HUES6 (cell line): ENCODE data around the gene PMEL.
"Not testable (repeated sequence)": the region's sequence is repeated elsewhere in the genome, so short reads cannot be mapped to it uniquely, and the experiment has no call there.

Experiments used
- H3K27ac ChIP-seq: 2 replicates; pipeline ENCODE4 v1.7.0; 2013; ENCODE audit warnings: low read depth, mild to moderate bottlenecking, low read length, inconsistent platforms
- H3K27me3 ChIP-seq: 2 replicates; pipeline ENCODE4 v1.6.1; 2013; ENCODE audit warnings: low read length; ENCODE audit not compliant: control insufficient read depth, insufficient read depth
- H3K36me3 ChIP-seq: 2 replicates; pipeline ENCODE4 v1.6.1; 2013; ENCODE audit warnings: low read length; ENCODE audit not compliant: control insufficient read depth, insufficient read depth
- H3K4me1 ChIP-seq: 2 replicates; pipeline ENCODE4 v1.6.1; 2013; ENCODE audit warnings: low read length; ENCODE audit not compliant: control insufficient read depth, insufficient read depth
- H3K4me3 ChIP-seq: 2 replicates; pipeline ENCODE4 v1.5.1; 2013; ENCODE audit warnings: low read depth, low read length
- H3K9ac ChIP-seq: one replicate; pipeline ENCODE4 v1.6.1; 2013; ENCODE audit warnings: mild to moderate bottlenecking, low read length
- H3K9me3 ChIP-seq: 2 replicates; pipeline ENCODE4 v1.6.1; 2013; ENCODE audit warnings: low read depth, low read length; ENCODE audit not compliant: control insufficient read depth, insufficient read depth

PMEL gene

DNA sequence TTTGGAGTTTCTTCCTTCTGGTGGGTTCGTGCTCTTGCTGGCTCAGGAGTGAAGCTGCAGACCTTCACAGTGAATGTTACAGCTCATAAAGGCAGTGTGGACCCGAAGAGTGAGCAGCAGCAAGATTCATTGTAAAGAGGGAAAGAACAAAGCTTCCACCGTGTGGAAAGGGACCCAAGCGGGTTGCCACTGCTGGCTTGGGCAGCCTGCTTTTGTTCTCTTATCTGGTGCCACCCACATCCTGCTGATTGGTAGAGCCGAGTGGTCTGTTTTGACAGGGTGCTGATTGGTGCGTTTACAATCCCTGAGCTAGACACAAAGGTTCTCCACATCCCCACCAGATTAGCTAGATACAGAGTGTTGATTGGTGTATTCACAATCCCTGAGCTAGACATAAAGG lies 33.7 kb upstream of the PMEL start:
- not testable (repeated sequence) for H3K4me3 ChIP-seq, H3K27ac ChIP-seq, H3K4me1 ChIP-seq, H3K9me3 ChIP-seq, H3K27me3 ChIP-seq, H3K9ac ChIP-seq
- peaks cover 35% of the 10 kb centered on the region for H3K36me3 ChIP-seq

- H3K27ac ChIP-seq, result no peak overlapping the region
These were observed 31.7 kb upstream of the PMEL start for GRCh38 chr12:55997535-55997859.

GRCh38 chr12:55996715-55997534 lies 31.1 kb upstream of the PMEL start, which contains the start of gene SUOX:
TSS of gene SUOX (plus strand) at chr12:55997276. CDS start at chr12:56002222, 4,946 bp downstream.
- Histone ChIP-seq H3K27ac (no peak within 1 kb of the TSS), H3K4me3 (peak within 1 kb of the TSS; percentile 94), H3K9me3 (no peaks in the 10 kb centered on the region), H3K27me3 (no peaks in the 10 kb centered on the region), H3K4me1 (peaks cover 4% of the 10 kb centered on the region; the same call in 1 of the 2 replicates), H3K9ac (peak within 1 kb of the TSS; percentile 89), H3K36me3 (peaks cover 34% of the 10 kb centered on the region)

More at GRCh38 chr12:55997535-55997859, 31.7 kb upstream of the PMEL start:
- H3K27me3 ChIP-seq, result no peaks in the 10 kb centered on the region
- peaks cover 34% of the 10 kb centered on the region for H3K36me3 ChIP-seq
- H3K4me3 ChIP-seq, result peak overlapping the region; percentile 94
- peaks cover 4% of the 10 kb centered on the region; the same call in 1 of the 2 replicates for H3K4me1 ChIP-seq
- H3K9me3 ChIP-seq, result no peaks in the 10 kb centered on the region
- peak overlapping the region; percentile 89 for H3K9ac ChIP-seq

GRCh38 chr12:55996201-55996714 lies 30.4 kb upstream of the PMEL start:
- Histone ChIP-seq H3K4me1 (peaks cover 4% of the 10 kb centered on the region; the same call in 1 of the 2 replicates), H3K27me3 (no peaks in the 10 kb centered on the region), H3K36me3 (peaks cover 38% of the 10 kb centered on the region), H3K9me3 (no peaks in the 10 kb centered on the region), H3K27ac (no peak overlapping the region), H3K9ac (no peak overlapping the region), H3K4me3 (peak overlapping the region; percentile 94)

GRCh38 chr12:55995366-55995765 lies 29.5 kb upstream of the PMEL start:
- H3K4me1 ChIP-seq, result peaks cover 4% of the 10 kb centered on the region; the same call in 1 of the 2 replicates
- no peak overlapping the region for H3K27ac ChIP-seq
- H3K27me3 ChIP-seq, result no peaks in the 10 kb centered on the region
- H3K9me3 ChIP-seq, result no peaks in the 10 kb centered on the region
- H3K4me3 ChIP-seq, result no peak overlapping the region
- peaks cover 47% of the 10 kb centered on the region for H3K36me3 ChIP-seq
- no peak overlapping the region for H3K9ac ChIP-seq

DNA sequence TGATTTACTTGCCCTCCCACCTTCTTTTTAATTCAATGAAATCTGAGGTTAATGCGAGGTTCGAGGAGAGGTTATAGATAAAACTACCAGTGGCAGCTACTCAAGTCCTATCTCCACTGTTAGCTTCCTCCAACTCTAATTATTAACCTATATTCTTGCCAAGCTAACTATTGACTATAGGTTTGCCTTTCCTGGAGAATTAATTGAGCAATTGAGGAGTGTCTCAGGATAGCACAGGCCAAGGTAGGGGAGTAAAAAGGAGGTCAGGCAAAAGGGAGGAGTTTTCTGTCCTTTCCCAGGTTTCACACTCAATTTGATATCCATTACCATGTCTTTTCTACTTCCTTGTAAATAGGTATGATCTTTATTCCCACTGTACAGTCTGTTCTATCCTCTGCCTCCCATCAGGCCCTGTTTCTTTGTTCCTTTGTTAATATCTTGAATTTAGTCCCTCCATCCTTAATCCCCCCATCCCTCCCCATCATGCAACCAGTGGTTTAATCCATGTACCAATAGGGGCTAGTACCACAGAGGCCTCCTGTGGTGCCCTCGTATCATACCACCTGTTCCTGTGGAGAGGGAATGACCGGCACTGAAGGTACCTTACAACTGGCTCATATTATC lies 27.5 kb upstream of the PMEL start:
- Histone ChIP-seq H3K36me3 (peaks cover 65% of the 10 kb centered on the region), H3K27me3 (no peaks in the 10 kb centered on the region), H3K9ac (no peak overlapping the region), H3K27ac (no peak overlapping the region), H3K4me1 (peaks cover 4% of the 10 kb centered on the region; the same call in 1 of the 2 replicates), H3K9me3 (no peaks in the 10 kb centered on the region), H3K4me3 (no peak overlapping the region)

DNA sequence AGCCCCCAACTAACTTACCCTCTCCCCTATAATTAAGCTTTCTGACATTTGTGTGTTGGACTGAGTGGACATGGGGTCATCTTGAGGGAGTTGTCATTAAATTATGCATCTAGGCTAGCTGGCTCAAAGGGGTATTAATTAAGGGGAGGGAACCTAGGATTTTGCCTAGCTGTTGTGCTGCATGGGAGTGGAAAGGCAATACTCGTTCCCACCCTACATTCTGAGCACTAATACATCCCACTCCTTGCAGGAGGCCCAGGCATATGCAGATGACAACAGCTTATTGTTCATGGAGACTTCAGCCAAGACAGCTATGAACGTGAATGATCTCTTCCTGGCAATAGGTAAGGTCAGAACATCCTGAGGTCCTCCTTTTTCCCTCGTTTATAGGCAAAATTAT lies 25.3 kb upstream of the PMEL start:
- H3K9me3 ChIP-seq, result no peaks in the 10 kb centered on the region
- no peak overlapping the region for H3K9ac ChIP-seq
- H3K27ac ChIP-seq, result no peak overlapping the region
- H3K4me3 ChIP-seq, result no peak overlapping the region
- H3K4me1 ChIP-seq, result no peaks in the 10 kb centered on the region
- H3K36me3 ChIP-seq, result peaks cover 85% of the 10 kb centered on the region
- no peaks in the 10 kb centered on the region for H3K27me3 ChIP-seq

- H3K27me3 ChIP-seq, H3K4me3 ChIP-seq, H3K27ac ChIP-seq, H3K9ac ChIP-seq, H3K4me1 ChIP-seq, H3K9me3 ChIP-seq: not testable (repeated sequence)
- peaks cover 73% of the 10 kb centered on the region for H3K36me3 ChIP-seq
These were observed 20.1 kb upstream of the PMEL start for GRCh38 chr12:55985976-55986375.

GRCh38 chr12:55985341-55985740 lies 19.5 kb upstream of the PMEL start:
- no peaks in the 10 kb centered on the region for H3K27me3 ChIP-seq

GRCh38 chr12:55984861-55985260 lies 19.0 kb upstream of the PMEL start:
- no peak overlapping the region for H3K9ac ChIP-seq
- no peak overlapping the region for H3K27ac ChIP-seq
- peaks cover 69% of the 10 kb centered on the region for H3K36me3 ChIP-seq
- H3K27me3 ChIP-seq, result no peaks in the 10 kb centered on the region
- no peaks in the 10 kb centered on the region; the same call in 1 of the 2 replicates for H3K4me1 ChIP-seq
- H3K4me3 ChIP-seq, result no peak overlapping the region
- no peaks in the 10 kb centered on the region for H3K9me3 ChIP-seq

More at GRCh38 chr12:55985341-55985740, 19.5 kb upstream of the PMEL start:
- Histone ChIP-seq H3K9me3 (no peaks in the 10 kb centered on the region), H3K4me3 (no peak overlapping the region), H3K27ac (no peak overlapping the region), H3K9ac (no peak overlapping the region), H3K4me1 (no peaks in the 10 kb centered on the region; the same call in 1 of the 2 replicates), H3K36me3 (peaks cover 70% of the 10 kb centered on the region)

DNA sequence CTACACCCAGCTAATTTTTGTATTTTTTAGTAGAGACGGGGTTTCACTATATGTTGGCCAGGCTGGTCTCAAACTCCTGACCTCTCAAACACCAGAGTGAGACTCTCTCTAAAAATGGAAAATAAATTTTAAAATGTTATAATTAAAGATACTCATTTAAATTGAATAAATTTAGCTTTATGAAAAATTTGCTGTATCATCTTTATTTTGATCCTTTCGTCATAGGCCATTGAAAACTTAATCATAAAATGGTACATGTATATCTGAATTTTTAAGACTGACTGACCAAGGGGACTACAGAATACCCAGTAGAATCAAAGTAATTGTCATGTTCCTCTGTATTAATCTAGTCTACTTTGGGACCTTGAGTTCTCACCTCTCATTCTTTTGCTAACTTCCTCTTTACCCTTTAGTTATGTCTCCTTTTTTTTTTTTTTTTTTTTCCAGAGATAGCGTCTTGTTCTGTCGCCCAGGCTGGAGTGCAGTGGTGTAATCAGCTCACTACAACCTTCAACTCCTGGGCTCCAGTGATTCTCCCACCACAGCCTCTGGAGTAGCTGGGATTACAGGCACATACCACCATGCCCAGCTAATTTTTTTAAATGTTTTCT lies 17.5 kb upstream of the PMEL start:
- H3K9me3 ChIP-seq, result no peaks in the 10 kb centered on the region
- no peak overlapping the region for H3K27ac ChIP-seq
- H3K9ac ChIP-seq, result no peak overlapping the region
- H3K36me3 ChIP-seq, result peaks cover 64% of the 10 kb centered on the region
- H3K27me3 ChIP-seq, result no peaks in the 10 kb centered on the region
- H3K4me3 ChIP-seq, result no peak overlapping the region
- no peaks in the 10 kb centered on the region; the same call in 1 of the 2 replicates for H3K4me1 ChIP-seq
